ENCODE results near the gene CALML5.
A peak's percentile ranks its signal among the peaks of the same experiment; 100 is the strongest.

CALML5 gene

GRCh38 chr10:5499493-5500140 lies at the start of gene CALML5:
TSS of gene CALML5 (minus strand) at chr10:5499570. CDS start at chr10:5499438, 132 bp downstream.
- no peak for DNase-seq

GRCh38 chr10:5547931-5548660 lies 48.7 kb upstream of the CALML5 start:
- no peak for DNase-seq

- no peak for DNase-seq
Measured at GRCh38 chr10:5547681-5547930, 48.2 kb upstream of the CALML5 start.

- no peak for DNase-seq
Measured at GRCh38 chr10:5546891-5547680, 47.7 kb upstream of the CALML5 start.

- peak; percentile 37 for DNase-seq
Measured at GRCh38 chr10:5545778-5546710, 46.7 kb upstream of the CALML5 start.

GRCh38 chr10:5545426-5545777 lies 46.0 kb upstream of the CALML5 start:
- no peak for DNase-seq

GRCh38 chr10:5545011-5545410 lies 45.6 kb upstream of the CALML5 start:
- no peak for DNase-seq

GRCh38 chr10:5544216-5544805 lies 44.9 kb upstream of the CALML5 start:
- no peak for DNase-seq

GRCh38 chr10:5543623-5544022 lies 44.3 kb upstream of the CALML5 start:
- no peak for DNase-seq

GRCh38 chr10:5542100-5542499 lies 42.7 kb upstream of the CALML5 start:
- no peak for DNase-seq

GRCh38 chr10:5540891-5541290 lies 41.5 kb upstream of the CALML5 start:
- no peak for DNase-seq

GRCh38 chr10:5540080-5540479 lies 40.7 kb upstream of the CALML5 start:
- DNase-seq: no peak

- no peak for DNase-seq
Measured at GRCh38 chr10:5538892-5539651, 39.7 kb upstream of the CALML5 start.

GRCh38 chr10:5538446-5538845 lies 39.1 kb upstream of the CALML5 start:
- DNase-seq: no peak

- no peak for DNase-seq
Measured at GRCh38 chr10:5537684-5538083, 38.3 kb upstream of the CALML5 start.

GRCh38 chr10:5536486-5537081 lies 37.2 kb upstream of the CALML5 start:
- no peak for DNase-seq

- peak; percentile 81 for DNase-seq
Measured at GRCh38 chr10:5534880-5535856, 35.8 kb upstream of the CALML5 start.

GRCh38 chr10:5534051-5534821 lies 34.9 kb upstream of the CALML5 start:
- DNase-seq: peak; percentile 32

GRCh38 chr10:5533098-5533731 lies 33.8 kb upstream of the CALML5 start:
- no peak for DNase-seq
